GM21825 (cell line): ENCODE results near the gene USP38.
"Not testable (repeated sequence)": the region's sequence is repeated elsewhere in the genome, so short reads cannot be mapped to it uniquely, and the experiment has no call there.

Experiments used
- ATAC-seq: cut with Tn5 transposase; IDR thresholded peaks from one replicate; pipeline ENCODE4 v1.9.1; 2021; ENCODE audit warnings: mild to moderate bottlenecking, moderate library complexity; ENCODE audit not compliant: unreplicated experiment

The USP38 gene

GRCh38 chr4:143203577-143203976, 18.9 kb downstream of the USP38 start:
- no peak for ATAC-seq

GRCh38 chr4:143207555-143207954, 22.8 kb downstream of the USP38 start:
- no peak for ATAC-seq

- no peak for ATAC-seq
Measured at GRCh38 chr4:143212566-143212965, 27.8 kb downstream of the USP38 start.

GRCh38 chr4:143215873-143216272, 31.2 kb downstream of the USP38 start:
- no peak for ATAC-seq

- ATAC-seq = no peak
Measured at GRCh38 chr4:143224255-143224654, 39.5 kb downstream of the USP38 start.

GRCh38 chr4:143225167-143225566, 40.5 kb downstream of the USP38 start:
- no peak for ATAC-seq

GRCh38 chr4:143230683-143231082, 46.0 kb downstream of the USP38 start:
- no peak for ATAC-seq

- ATAC-seq = no peak
Measured at GRCh38 chr4:143232277-143232676, 47.6 kb downstream of the USP38 start.

- no peak for ATAC-seq
Measured at GRCh38 chr4:143234153-143234552, 49.4 kb downstream of the USP38 start.

GRCh38 chr4:143237195-143237594, 52.5 kb downstream of the USP38 start:
- ATAC-seq = not testable (repeated sequence)

GRCh38 chr4:143240939-143241679, 56.4 kb downstream of the USP38 start:
- ATAC-seq = no peak

- ATAC-seq = no peak
Measured at GRCh38 chr4:143241892-143242291, 57.2 kb downstream of the USP38 start.

GRCh38 chr4:143243041-143243440, 58.3 kb downstream of the USP38 start:
- no peak for ATAC-seq

GRCh38 chr4:143246977-143247376, 62.3 kb downstream of the USP38 start:
- no peak for ATAC-seq

GRCh38 chr4:143247866-143248265, 63.1 kb downstream of the USP38 start:
- no peak for ATAC-seq

GRCh38 chr4:143248827-143249226, 64.1 kb downstream of the USP38 start:
- ATAC-seq = no peak

GRCh38 chr4:143250617-143251016, 65.9 kb downstream of the USP38 start:
- ATAC-seq = no peak

GRCh38 chr4:143251348-143251747, 66.6 kb downstream of the USP38 start:
- no peak for ATAC-seq

GRCh38 chr4:143251779-143252178, 67.1 kb downstream of the USP38 start:
- no peak for ATAC-seq

- ATAC-seq = no peak
Measured at GRCh38 chr4:143252478-143252877, 67.8 kb downstream of the USP38 start.

GRCh38 chr4:143253166-143253565, 68.4 kb downstream of the USP38 start:
- ATAC-seq = no peak

- ATAC-seq = no peak
Measured at GRCh38 chr4:143254491-143255226, 69.9 kb downstream of the USP38 start.
